AG04450 (cell line): ENCODE data around the gene FRRS1. TPM values are rescaled to one million over a fixed set of nuclear protein-coding genes. Genes with fewer than 3 reads are reported as not detected.
A peak's percentile ranks its signal among the peaks of the same experiment; 100 is the strongest.
"Not testable (repeated sequence)": the region's sequence is repeated elsewhere in the genome, so short reads cannot be mapped to it uniquely, and the experiment has no call there.

ENCODE experiments used
- CTCF ChIA-PET: fragments of 300-600, 350-600 bp; formaldehyde crosslinking; extraction: SDS; loops from one replicate; lab custom pipeline; 2022; ENCODE audit warnings: antibody characterized with exemption, inconsistent platforms; lab: Charles Lee
- POLR2A ChIA-PET: fragments of 350-600 bp; formaldehyde crosslinking; extraction: SDS; loops from one replicate; lab custom pipeline; 2021; ENCODE audit warnings: antibody characterized with exemption, inconsistent platforms; lab: Yijun Ruan, JAX
- DNase-seq: peaks from one replicate; pipeline ENCODE4 v3.0.0-alpha.2; 2011; ENCODE audit warnings: low read depth, low spot score
- H3K27ac ChIP-seq: one replicate; pipeline ENCODE4 v1.5.1; 2012; ENCODE audit warnings: low read depth, low read length, control low read depth
- H3K27me3 ChIP-seq: one replicate; pipeline ENCODE4 v1.6.0; 2012; ENCODE audit warnings: low read length; ENCODE audit not compliant: control insufficient read depth, insufficient read depth
- H3K4me3 ChIP-seq: 2 replicates; pipeline ENCODE4 v1.5.1; 2011; ENCODE audit warnings: mild to moderate bottlenecking, low read depth, low read length, control low read depth
- H3K9me3 ChIP-seq: 2 replicates; pipeline ENCODE4 v1.5.1; 2012; ENCODE audit warnings: low read length; ENCODE audit not compliant: control insufficient read depth, insufficient read depth
- polyA plus RNA-seq: library from polyadenylated mRNA; depleted of rRNA; stranded (reverse); fragments of >200 nt; gene quantifications from 2 replicates; pipeline ENCODE4 v1.2.3, GENCODE V29; 2011
- TF ChIP-seq, protein P1 (sequence below): IDR thresholded peaks from 2 replicates; pipeline ENCODE4 v1.5.1; 2011; ENCODE audit warnings: low read depth, low read length, control low read depth, inconsistent platforms

The FRRS1 gene
- polyA plus RNA-seq, 1 experiment: 9.7 TPM

DNA sequence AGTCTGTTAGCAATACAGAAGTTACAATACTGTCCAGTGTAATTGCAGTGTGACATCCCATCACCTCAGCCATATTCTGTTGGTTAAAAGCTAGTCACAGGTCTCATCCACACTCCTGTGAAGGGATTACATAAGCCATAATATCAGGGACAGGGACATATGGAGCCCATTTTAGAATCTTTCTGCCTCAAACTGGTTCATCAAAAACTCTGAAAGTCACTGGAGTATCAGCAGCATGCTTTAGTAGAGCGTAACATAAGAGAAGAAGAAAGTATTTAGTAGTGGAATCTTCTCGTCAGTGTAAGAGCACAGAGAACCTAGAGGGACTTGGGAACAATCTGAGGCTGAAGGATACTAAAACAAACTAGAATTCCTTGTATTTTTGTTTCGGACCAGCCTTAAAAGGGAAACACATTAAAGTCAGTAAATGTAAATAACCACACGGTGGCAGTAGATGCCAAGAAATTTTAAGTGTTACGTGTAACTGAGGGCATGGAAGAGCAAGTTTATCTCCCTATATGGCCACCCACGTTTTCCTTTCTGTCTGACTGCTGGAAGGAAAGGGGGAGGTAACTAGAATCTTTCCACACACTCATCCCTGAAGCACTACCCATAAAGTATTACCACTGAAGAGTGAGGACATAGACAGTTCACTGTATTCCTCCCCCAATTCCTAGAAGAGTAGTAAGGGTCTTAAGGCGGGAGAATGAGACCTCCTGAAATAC, 42.1 kb upstream of the FRRS1 start:
- TF ChIP-seq, protein P1, sequence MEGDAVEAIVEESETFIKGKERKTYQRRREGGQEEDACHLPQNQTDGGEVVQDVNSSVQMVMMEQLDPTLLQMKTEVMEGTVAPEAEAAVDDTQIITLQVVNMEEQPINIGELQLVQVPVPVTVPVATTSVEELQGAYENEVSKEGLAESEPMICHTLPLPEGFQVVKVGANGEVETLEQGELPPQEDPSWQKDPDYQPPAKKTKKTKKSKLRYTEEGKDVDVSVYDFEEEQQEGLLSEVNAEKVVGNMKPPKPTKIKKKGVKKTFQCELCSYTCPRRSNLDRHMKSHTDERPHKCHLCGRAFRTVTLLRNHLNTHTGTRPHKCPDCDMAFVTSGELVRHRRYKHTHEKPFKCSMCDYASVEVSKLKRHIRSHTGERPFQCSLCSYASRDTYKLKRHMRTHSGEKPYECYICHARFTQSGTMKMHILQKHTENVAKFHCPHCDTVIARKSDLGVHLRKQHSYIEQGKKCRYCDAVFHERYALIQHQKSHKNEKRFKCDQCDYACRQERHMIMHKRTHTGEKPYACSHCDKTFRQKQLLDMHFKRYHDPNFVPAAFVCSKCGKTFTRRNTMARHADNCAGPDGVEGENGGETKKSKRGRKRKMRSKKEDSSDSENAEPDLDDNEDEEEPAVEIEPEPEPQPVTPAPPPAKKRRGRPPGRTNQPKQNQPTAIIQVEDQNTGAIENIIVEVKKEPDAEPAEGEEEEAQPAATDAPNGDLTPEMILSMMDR: peak; percentile 62
- Histone ChIP-seq H3K27me3 (no peaks in the 10 kb centered on the region), H3K9me3 (no peaks in the 10 kb centered on the region), H3K27ac (no peak overlapping the region), H3K4me3 (peak overlapping the region; percentile 33; the same call in 1 of the 2 replicates)
- peak; percentile 91 for DNase-seq
- CTCF ChIA-PET: interaction anchor here (0.6 to 2.9 kb wide), 10 partner anchors 11 to 1060 kb away, joined by 3 to 18 read pairs (median 4); no protein-coding TSS in a partner anchor
- POLR2A ChIA-PET: no interaction called here

DNA sequence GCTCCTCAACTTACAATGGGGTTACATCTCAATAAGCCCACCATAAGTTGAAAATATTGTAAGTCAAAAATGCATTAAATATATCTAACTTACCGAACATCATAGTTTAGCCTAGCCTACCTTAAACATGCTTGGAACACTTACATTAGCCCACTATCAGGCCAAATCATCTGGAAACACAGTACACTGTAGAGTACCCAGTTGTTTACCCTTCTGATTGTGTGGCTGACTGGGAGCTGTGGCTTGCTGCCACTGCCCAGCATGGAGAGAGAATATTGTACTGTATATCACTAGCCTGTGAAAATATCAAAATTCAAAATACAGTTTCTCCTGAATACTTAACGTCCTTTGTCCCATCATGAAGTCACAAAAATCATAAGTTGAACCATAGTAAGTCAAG, 40.4 kb upstream of the FRRS1 start:
- CTCF ChIA-PET: interaction anchor here (0.9 to 2.2 kb wide), 4 partner anchors 276 to 1064 kb away, joined by 3 to 8 read pairs (median 3); no protein-coding TSS in a partner anchor
- POLR2A ChIA-PET: no interaction called here
- DNase-seq: no peak
- Histone ChIP-seq H3K9me3 (no peaks in the 10 kb centered on the region), H3K4me3 (no peak overlapping the region), H3K27me3 (no peaks in the 10 kb centered on the region), H3K27ac (no peak overlapping the region)
- TF ChIP-seq, protein P1: no peak

DNA sequence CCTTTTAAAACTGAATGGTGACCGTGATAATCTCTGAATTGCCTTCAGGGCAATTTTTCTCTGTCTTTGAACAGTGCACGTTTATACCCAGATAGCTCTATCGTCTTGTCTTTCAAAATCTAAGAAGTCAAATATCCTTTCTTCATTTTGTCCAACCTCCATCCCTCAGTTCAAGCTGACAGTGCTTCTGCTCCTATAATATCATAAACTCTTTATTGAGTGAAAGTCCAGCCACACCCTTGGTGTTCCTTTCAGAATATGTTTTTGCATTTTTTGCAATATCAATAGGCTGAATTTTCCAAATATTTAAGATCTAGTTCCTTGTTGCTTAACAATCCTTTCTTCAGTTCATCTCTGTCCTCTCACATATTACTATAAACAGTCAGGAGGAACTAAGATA, 35.1 kb upstream of the FRRS1 start:
- ChIA-PET CTCF (no interaction called here), POLR2A (no interaction called here)
- H3K27me3 ChIP-seq: peaks cover 2% of the 10 kb centered on the region
- no peak overlapping the region for H3K4me3 ChIP-seq
- no peak for DNase-seq
- H3K27ac ChIP-seq: no peak overlapping the region
- TF ChIP-seq, protein P1: no peak
- H3K9me3 ChIP-seq: no peaks in the 10 kb centered on the region

DNA sequence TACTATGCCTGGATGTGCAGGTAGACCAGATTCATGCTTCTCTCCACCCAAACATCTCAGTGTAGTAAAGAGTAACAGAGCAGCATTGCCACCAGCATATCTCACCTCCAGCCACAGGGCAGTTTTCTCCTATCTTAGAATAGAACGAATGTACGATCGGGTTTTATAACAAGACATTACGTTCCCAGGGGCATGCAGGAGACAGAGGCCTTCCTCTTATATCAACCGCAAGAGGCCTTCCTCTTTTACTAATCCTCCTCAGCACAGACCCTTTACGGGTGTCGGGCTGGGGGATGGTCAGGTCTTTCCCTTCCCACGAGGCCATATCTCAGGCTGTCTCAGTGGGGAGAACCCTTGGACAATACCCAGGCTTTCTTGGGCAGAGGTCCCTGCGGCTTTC, 27.4 kb upstream of the FRRS1 start:
- DNase-seq, H3K4me3 ChIP-seq, POLR2A ChIA-PET, H3K27me3 ChIP-seq, H3K27ac ChIP-seq, H3K9me3 ChIP-seq, CTCF ChIA-PET: not testable (repeated sequence)

DNA sequence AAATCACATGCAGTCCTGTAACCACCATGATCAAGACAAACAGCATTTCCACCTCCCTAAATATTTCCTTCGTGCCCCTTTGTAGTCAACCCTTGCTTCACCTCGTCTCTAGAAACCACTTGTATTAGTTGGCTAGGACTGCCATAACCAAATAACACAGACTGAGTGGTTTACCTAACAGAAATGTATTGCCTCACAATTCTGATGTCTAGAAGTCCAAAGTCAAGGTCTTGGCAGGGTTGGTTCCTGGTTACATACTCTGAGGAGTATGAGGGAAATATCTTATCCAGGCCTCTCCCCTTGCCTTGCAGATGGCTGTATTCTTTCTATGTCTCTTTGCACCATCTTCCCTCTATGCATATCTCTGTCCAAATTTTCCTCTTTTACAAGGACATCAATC, 23.3 kb upstream of the FRRS1 start:
- Histone ChIP-seq H3K27me3 (peaks cover 7% of the 10 kb centered on the region), H3K9me3 (no peaks in the 10 kb centered on the region), H3K4me3 (no peak overlapping the region), H3K27ac (no peak overlapping the region)
- ChIA-PET CTCF (no interaction called here), POLR2A (no interaction called here)
- DNase-seq: no peak
- TF ChIP-seq, protein P1: no peak
